Loucy (cell line): Measurements from ENCODE around the gene SUSD3.

Experiments
- H2AFZ ChIP-seq: fragments of 200-600 bp; sonication (generic); 2 replicates; pipeline ENCODE4 v1.6.0; 2016; ENCODE audit warnings: antibody characterized with exemption, mild to moderate bottlenecking, low read length, moderate library complexity
- H3F3A ChIP-seq: fragments of 200-600 bp; 2 replicates; pipeline ENCODE4 v1.6.0; 2016; ENCODE audit warnings: antibody characterized with exemption, low read depth, mild to moderate bottlenecking
- H3K27me3 ChIP-seq: fragments of 200-600 bp; sonication (generic); 2 replicates; pipeline ENCODE4 v1.6.1; 2014; ENCODE audit warnings: low read length, mild to moderate bottlenecking; ENCODE audit not compliant: insufficient read depth, poor library complexity, severe bottlenecking
- H3K36me3 ChIP-seq: fragments of 200-600 bp; sonication (generic); 2 replicates; pipeline ENCODE4 v1.6.1; 2016; ENCODE audit warnings: low read length; ENCODE audit not compliant: insufficient read depth
- H3K4me1 ChIP-seq: fragments of 200-600 bp; sonication (generic); 2 replicates; pipeline ENCODE4 v1.5.1; 2014; ENCODE audit warnings: low read length, mild to moderate bottlenecking; ENCODE audit not compliant: insufficient read depth, poor library complexity, severe bottlenecking
- H3K4me2 ChIP-seq: fragments of 200-600 bp; sonication (generic); 2 replicates; pipeline ENCODE4 v1.6.0; 2014; ENCODE audit warnings: antibody characterized with exemption, low read length, low read depth, mild to moderate bottlenecking; ENCODE audit not compliant: poor library complexity, severe bottlenecking
- H3K4me3 ChIP-seq: fragments of 200-600 bp; sonication (generic); 2 replicates; pipeline ENCODE4 v1.5.1; 2014; ENCODE audit warnings: low read length, mild to moderate bottlenecking, mixed read lengths; ENCODE audit not compliant: poor library complexity, severe bottlenecking
- H3K79me2 ChIP-seq: fragments of 200-600 bp; sonication (generic); 2 replicates; pipeline ENCODE4 v1.6.1; 2014; ENCODE audit warnings: low read length; ENCODE audit not compliant: insufficient read depth
- H3K9ac ChIP-seq: fragments of 200-600 bp; sonication (generic); 2 replicates; pipeline ENCODE4 v1.6.0; 2014; ENCODE audit warnings: mild to moderate bottlenecking, low read depth, low read length, moderate library complexity; ENCODE audit not compliant: poor library complexity, severe bottlenecking
- H3K9me2 ChIP-seq: fragments of 200-600 bp; sonication (generic); replicated peaks from 2 replicates; pipeline ENCODE4 v1.6.1; 2016; ENCODE audit warnings: low read depth, low read length, mixed read lengths
- H3K9me3 ChIP-seq: fragments of 200-600 bp; sonication (generic); 2 replicates; pipeline ENCODE4 v1.6.1; 2014; ENCODE audit warnings: mild to moderate bottlenecking, antibody characterized with exemption, low read length, low read depth; ENCODE audit not compliant: insufficient read depth
- H4K20me1 ChIP-seq: fragments of 200-600 bp; sonication (generic); 2 replicates; pipeline ENCODE4 v1.6.0; 2014; ENCODE audit warnings: antibody characterized with exemption, low read length, mild to moderate bottlenecking; ENCODE audit not compliant: insufficient read depth, poor library complexity, severe bottlenecking
- CTCF ChIP-seq: fragments of 200-600 bp; sonication (generic); conservative IDR thresholded peaks from 2 replicates; pipeline ENCODE4 v1.5.1; 2014; ENCODE audit warnings: mild to moderate bottlenecking, antibody characterized with exemption, low read length
- EZH2phosphoT487 ChIP-seq: fragments of 200-600 bp; IDR thresholded peaks from 2 replicates; pipeline ENCODE4 v1.6.1; 2018; ENCODE audit warnings: antibody characterized with exemption, mild to moderate bottlenecking, moderate library complexity, borderline replicate concordance

SUSD3 gene

GRCh38 chr9:93111001-93111370 lies 52.5 kb downstream of the SUSD3 start:
- no peak overlapping the region for H2AFZ ChIP-seq
- H4K20me1 ChIP-seq, result peaks cover under 1% of the 10 kb centered on the region
- no peaks in the 10 kb centered on the region for H3F3A ChIP-seq
- peaks cover 27% of the 10 kb centered on the region; the same call in 1 of the 2 replicates for H3K79me2 ChIP-seq
- no peak for TF ChIP-seq EZH2phosphoT487
- no peak for TF ChIP-seq CTCF
- no peak overlapping the region for H3K4me3 ChIP-seq
- peaks cover 1% of the 10 kb centered on the region for H3K4me1 ChIP-seq
- no peaks in the 10 kb centered on the region for H3K9me3 ChIP-seq
- no peaks in the 10 kb centered on the region for H3K27me3 ChIP-seq
- H3K9ac ChIP-seq, result no peak overlapping the region
- H3K4me2 ChIP-seq, result no peak overlapping the region
- H3K36me3 ChIP-seq, result peaks cover 61% of the 10 kb centered on the region; the same call in 1 of the 2 replicates
- no peaks in the 10 kb centered on the region for H3K9me2 ChIP-seq

- Histone ChIP-seq H4K20me1 (no peaks in the 10 kb centered on the region), H3K4me3 (no peak overlapping the region), H3K9me3 (no peaks in the 10 kb centered on the region), H3F3A (no peaks in the 10 kb centered on the region), H3K9ac (no peak overlapping the region), H3K4me2 (no peak overlapping the region), H3K79me2 (peaks cover 22% of the 10 kb centered on the region; the same call in 1 of the 2 replicates), H3K27me3 (no peaks in the 10 kb centered on the region), H3K36me3 (peaks cover 61% of the 10 kb centered on the region; the same call in 1 of the 2 replicates), H3K9me2 (no peaks in the 10 kb centered on the region), H3K4me1 (no peaks in the 10 kb centered on the region), H2AFZ (no peak overlapping the region)
- TF ChIP-seq EZH2phosphoT487, result no peak
- TF ChIP-seq CTCF, result no peak
Measured at GRCh38 chr9:93111371-93112115, 53.0 kb downstream of the SUSD3 start.

GRCh38 chr9:93112116-93112863 lies 53.8 kb downstream of the SUSD3 start:
- H3K4me2 ChIP-seq, result no peak overlapping the region
- peaks cover 61% of the 10 kb centered on the region; the same call in 1 of the 2 replicates for H3K36me3 ChIP-seq
- no peak overlapping the region for H3K4me3 ChIP-seq
- no peak overlapping the region for H2AFZ ChIP-seq
- H3K9me2 ChIP-seq, result no peaks in the 10 kb centered on the region
- peaks cover 14% of the 10 kb centered on the region; the same call in 1 of the 2 replicates for H3K79me2 ChIP-seq
- H3K9me3 ChIP-seq, result no peaks in the 10 kb centered on the region
- H4K20me1 ChIP-seq, result no peaks in the 10 kb centered on the region
- no peak for TF ChIP-seq EZH2phosphoT487
- no peak for TF ChIP-seq CTCF
- H3K9ac ChIP-seq, result no peak overlapping the region
- H3F3A ChIP-seq, result no peaks in the 10 kb centered on the region
- no peaks in the 10 kb centered on the region for H3K4me1 ChIP-seq
- H3K27me3 ChIP-seq, result no peaks in the 10 kb centered on the region
